Karpas-422 (cell line): ENCODE results near the gene RAB23. TPM values are rescaled to one million over a fixed set of nuclear protein-coding genes. Genes with fewer than 3 reads are reported as not detected.

Experiments used
- DNase-seq: peaks from one replicate; pipeline ENCODE4 v3.0.0-alpha.2; 2015
- H2AFZ ChIP-seq: fragments of 200-600 bp; sonication (generic); 2 replicates; pipeline ENCODE4 v1.6.1; 2014; ENCODE audit warnings: antibody characterized with exemption, low read length, mixed read lengths
- H3K27ac ChIP-seq: fragments of 200-600 bp; sonication (generic); 2 replicates; pipeline ENCODE4 v1.5.1; 2014; ENCODE audit warnings: mild to moderate bottlenecking, low read length, moderate library complexity
- H3K27me3 ChIP-seq: fragments of 200-600 bp; sonication (generic); 2 replicates; pipeline ENCODE4 v1.6.1; 2014; ENCODE audit warnings: low read length, mixed read lengths
- H3K36me3 ChIP-seq: fragments of 200-600 bp; sonication (generic); 2 replicates; pipeline ENCODE4 v1.6.1; 2014; ENCODE audit warnings: low read length, mixed read lengths; ENCODE audit not compliant: insufficient read depth
- H3K4me1 ChIP-seq: fragments of 200-600 bp; sonication (generic); 2 replicates; pipeline ENCODE4 v1.6.1; 2014; ENCODE audit warnings: mild to moderate bottlenecking, low read length, mixed read lengths
- H3K4me2 ChIP-seq: fragments of 200-600 bp; sonication (generic); 2 replicates; pipeline ENCODE4 v1.6.1; 2014; ENCODE audit warnings: low read length, low read depth, mild to moderate bottlenecking; ENCODE audit not compliant: poor library complexity, severe bottlenecking
- H3K4me3 ChIP-seq: fragments of 200-600 bp; sonication (generic); 2 replicates; pipeline ENCODE4 v1.5.1; 2014; ENCODE audit warnings: mild to moderate bottlenecking, antibody characterized with exemption, low read length, mixed read lengths
- H3K79me2 ChIP-seq: fragments of 200-600 bp; sonication (generic); 2 replicates; pipeline ENCODE4 v1.6.1; 2014; ENCODE audit warnings: mild to moderate bottlenecking, low read length, mixed read lengths
- H3K9ac ChIP-seq: fragments of 200-600 bp; sonication (generic); 2 replicates; pipeline ENCODE4 v1.6.0; 2014; ENCODE audit warnings: low read length
- H3K9me2 ChIP-seq: fragments of 200-600 bp; sonication (generic), shearing (Covaris generic); replicated peaks from 2 replicates; pipeline ENCODE4 v1.6.0; 2014; ENCODE audit warnings: mild to moderate bottlenecking, low read length, moderate library complexity; ENCODE audit not compliant: insufficient read depth
- H3K9me3 ChIP-seq: fragments of 300-700, 200-600 bp; sonication (generic); 2 replicates; pipeline ENCODE4 v1.6.1; 2014; ENCODE audit warnings: low read length, mixed read lengths
- H4K20me1 ChIP-seq: fragments of 200-600 bp; sonication (generic); 2 replicates; pipeline ENCODE4 v1.6.1; 2014; ENCODE audit warnings: mild to moderate bottlenecking, antibody characterized with exemption, low read length, low read depth; ENCODE audit not compliant: insufficient read depth
- total RNA-seq: library from RNA; depleted of rRNA; stranded (reverse); fragments of >200 nt; shearing (Covaris generic); gene quantifications from 2 replicates; pipeline ENCODE4 v1.2.3, GENCODE V29; 2014; ENCODE audit warnings: low replicate concordance

The RAB23 gene
- total RNA-seq, 1 experiment from 2014 or later: 2.8 TPM

GRCh38 chr6:57147955-57148858 is 73.9 kb downstream of the RAB23 start:
- no peaks in the 10 kb centered on the region for H3K27me3 ChIP-seq
- H3K79me2 ChIP-seq: peaks cover 33% of the 10 kb centered on the region
- no peaks in the 10 kb centered on the region for H3K4me1 ChIP-seq
- no peaks in the 10 kb centered on the region for H4K20me1 ChIP-seq
- H3K4me3 ChIP-seq: no peak overlapping the region
- H3K9ac ChIP-seq: no peak overlapping the region
- no peaks in the 10 kb centered on the region for H3K9me2 ChIP-seq
- no peak overlapping the region for H3K4me2 ChIP-seq
- peaks cover 47% of the 10 kb centered on the region for H3K36me3 ChIP-seq
- no peak for DNase-seq
- no peak overlapping the region for H3K27ac ChIP-seq
- H3K9me3 ChIP-seq: no peaks in the 10 kb centered on the region
- no peak overlapping the region for H2AFZ ChIP-seq

DNA sequence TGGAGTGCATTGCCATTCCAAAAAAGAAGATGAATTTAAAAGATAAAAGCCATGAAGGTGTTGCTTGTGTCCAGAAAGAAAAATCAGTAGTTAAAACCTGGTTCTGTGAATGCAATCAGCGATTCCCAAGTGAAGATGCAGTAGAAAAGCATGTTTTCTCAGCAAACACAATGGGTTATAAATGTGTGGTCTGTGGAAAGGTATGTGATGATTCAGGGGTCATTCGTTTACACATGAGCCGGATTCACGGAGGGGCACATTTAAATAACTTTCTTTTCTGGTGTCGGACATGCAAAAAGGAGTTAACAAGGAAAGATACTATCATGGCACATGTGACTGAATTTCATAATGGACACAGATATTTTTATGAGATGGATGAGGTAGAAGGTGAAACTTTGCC is 74.7 kb downstream of the RAB23 start:
- no peak overlapping the region for H2AFZ ChIP-seq
- H3K79me2 ChIP-seq: peaks cover 33% of the 10 kb centered on the region
- no peaks in the 10 kb centered on the region for H3K4me1 ChIP-seq
- no peak overlapping the region for H3K4me2 ChIP-seq
- no peaks in the 10 kb centered on the region for H3K9me3 ChIP-seq
- DNase-seq: no peak
- H3K27me3 ChIP-seq: no peaks in the 10 kb centered on the region
- no peak overlapping the region for H3K4me3 ChIP-seq
- no peak overlapping the region for H3K27ac ChIP-seq
- H3K9me2 ChIP-seq: no peaks in the 10 kb centered on the region
- no peaks in the 10 kb centered on the region for H4K20me1 ChIP-seq
- peaks cover 50% of the 10 kb centered on the region for H3K36me3 ChIP-seq
- no peak overlapping the region for H3K9ac ChIP-seq

DNA sequence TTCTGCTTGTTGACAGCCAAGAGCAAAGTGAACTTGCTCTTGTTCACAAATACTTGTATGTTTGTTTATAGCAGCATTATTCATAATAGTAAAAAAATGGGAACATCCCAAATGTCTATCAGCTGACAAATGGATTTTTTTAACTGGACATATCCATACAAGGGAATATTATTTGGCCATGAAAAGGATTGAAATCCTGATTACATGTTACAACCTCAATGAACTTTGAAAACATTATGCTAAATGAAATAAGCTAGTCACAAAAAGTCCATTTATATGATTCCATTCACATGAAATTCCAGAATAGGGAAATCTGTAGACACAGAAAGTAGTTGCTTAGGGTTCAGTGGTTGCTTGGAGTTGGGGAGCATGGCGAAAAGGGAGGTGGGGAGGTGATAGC is 78.4 kb downstream of the RAB23 start:
- Histone ChIP-seq H2AFZ (no peak overlapping the region), H3K9me3 (no peaks in the 10 kb centered on the region), H4K20me1 (no peaks in the 10 kb centered on the region), H3K27me3 (no peaks in the 10 kb centered on the region), H3K79me2 (peaks cover 29% of the 10 kb centered on the region), H3K4me3 (no peak overlapping the region), H3K36me3 (peaks cover 47% of the 10 kb centered on the region), H3K4me2 (no peak overlapping the region), H3K9me2 (no peaks in the 10 kb centered on the region), H3K4me1 (no peaks in the 10 kb centered on the region), H3K27ac (no peak overlapping the region), H3K9ac (no peak overlapping the region)
- DNase-seq: no peak

DNA sequence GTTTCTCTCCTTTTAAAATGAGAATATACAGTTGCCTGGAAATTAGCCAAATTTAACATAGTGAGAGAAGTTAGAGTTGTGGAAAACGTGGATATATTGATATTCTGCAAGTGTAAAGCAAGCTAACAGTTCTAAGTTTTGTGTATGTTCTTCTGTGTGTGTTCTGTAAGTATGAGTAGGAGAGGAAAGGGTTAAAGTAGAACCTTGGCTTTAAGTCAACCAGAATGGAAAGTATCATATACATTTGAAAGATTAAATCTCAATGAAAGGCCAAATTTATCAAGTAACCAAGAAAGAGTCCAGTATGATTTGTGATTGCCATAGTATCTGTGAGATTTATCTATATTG is 80.0 kb downstream of the RAB23 start:
- Histone ChIP-seq H3K27ac (no peak overlapping the region), H3K79me2 (peaks cover 29% of the 10 kb centered on the region), H3K36me3 (peaks cover 37% of the 10 kb centered on the region), H3K9me3 (no peaks in the 10 kb centered on the region), H3K4me1 (no peaks in the 10 kb centered on the region), H2AFZ (no peak overlapping the region), H3K9me2 (no peaks in the 10 kb centered on the region), H3K9ac (no peak overlapping the region), H3K4me3 (no peak overlapping the region), H3K27me3 (no peaks in the 10 kb centered on the region), H4K20me1 (no peaks in the 10 kb centered on the region), H3K4me2 (no peak overlapping the region)
- no peak for DNase-seq

DNA sequence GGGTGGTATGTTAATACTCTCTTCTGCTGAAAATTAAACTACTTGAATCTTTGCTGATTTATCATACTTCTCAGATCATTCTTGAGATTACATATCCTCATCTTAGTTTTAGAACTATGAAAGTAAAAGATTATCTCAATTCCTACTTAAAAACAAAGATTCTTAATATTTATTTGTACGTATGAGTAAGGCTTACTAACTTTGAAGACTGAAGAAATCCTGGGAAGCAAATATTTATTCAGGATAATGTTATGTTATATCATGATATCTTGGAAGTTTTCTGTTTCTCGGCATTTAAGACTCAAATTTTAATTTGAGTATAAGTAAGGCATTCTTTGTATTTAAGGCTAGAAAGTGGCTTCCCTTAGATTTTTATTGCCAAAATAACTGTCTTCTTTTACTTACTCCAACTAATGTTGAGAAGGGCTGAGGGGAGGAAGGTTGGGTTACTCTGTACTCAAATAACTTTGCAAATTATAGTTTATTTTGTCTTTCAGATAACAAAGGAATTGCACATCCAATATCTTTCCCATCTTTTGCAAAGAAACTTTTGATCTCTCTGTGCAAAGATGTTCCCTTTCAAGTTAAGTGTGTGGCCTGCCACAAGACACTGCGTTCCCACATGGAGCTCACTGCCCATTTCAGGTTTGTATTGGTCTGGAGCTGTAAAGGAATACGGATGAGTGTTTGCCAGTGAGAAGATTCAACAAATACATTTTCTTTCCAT is 80.5 kb downstream of the RAB23 start:
- H4K20me1 ChIP-seq: no peaks in the 10 kb centered on the region
- no peaks in the 10 kb centered on the region for H3K4me1 ChIP-seq
- peaks cover 30% of the 10 kb centered on the region for H3K79me2 ChIP-seq
- H3K27me3 ChIP-seq: no peaks in the 10 kb centered on the region
- DNase-seq: no peak
- H3K4me3 ChIP-seq: no peak overlapping the region
- H3K9me2 ChIP-seq: no peaks in the 10 kb centered on the region
- H3K9ac ChIP-seq: no peak overlapping the region
- H3K36me3 ChIP-seq: peaks cover 41% of the 10 kb centered on the region
- H2AFZ ChIP-seq: no peak overlapping the region
- no peak overlapping the region for H3K4me2 ChIP-seq
- no peak overlapping the region for H3K27ac ChIP-seq
- H3K9me3 ChIP-seq: no peaks in the 10 kb centered on the region

GRCh38 chr6:57138026-57138425 is 84.1 kb downstream of the RAB23 start:
- Histone ChIP-seq H3K36me3 (peaks cover 32% of the 10 kb centered on the region), H3K4me3 (no peak overlapping the region), H3K9me2 (no peaks in the 10 kb centered on the region), H4K20me1 (no peaks in the 10 kb centered on the region), H2AFZ (no peak overlapping the region), H3K27ac (no peak overlapping the region), H3K9me3 (no peaks in the 10 kb centered on the region), H3K79me2 (peaks cover 15% of the 10 kb centered on the region), H3K27me3 (no peaks in the 10 kb centered on the region), H3K4me1 (no peaks in the 10 kb centered on the region), H3K4me2 (no peak overlapping the region), H3K9ac (no peak overlapping the region)
- DNase-seq: no peak

GRCh38 chr6:57137350-57137749 is 84.8 kb downstream of the RAB23 start:
- Histone ChIP-seq H3K4me3 (no peak overlapping the region), H3K79me2 (peaks cover 15% of the 10 kb centered on the region), H4K20me1 (no peaks in the 10 kb centered on the region), H3K4me1 (no peaks in the 10 kb centered on the region), H3K4me2 (no peak overlapping the region), H3K27ac (no peak overlapping the region), H3K9me2 (no peaks in the 10 kb centered on the region), H2AFZ (no peak overlapping the region), H3K9ac (no peak overlapping the region), H3K27me3 (no peaks in the 10 kb centered on the region), H3K9me3 (no peaks in the 10 kb centered on the region), H3K36me3 (peaks cover 27% of the 10 kb centered on the region)
- no peak for DNase-seq
